Measurements from ENCODE around the gene TFCP2L1.
"Not testable (repeated sequence)": the region's sequence is repeated elsewhere in the genome, so short reads cannot be mapped to it uniquely, and the experiment has no call there.

Gene TFCP2L1, protein sequence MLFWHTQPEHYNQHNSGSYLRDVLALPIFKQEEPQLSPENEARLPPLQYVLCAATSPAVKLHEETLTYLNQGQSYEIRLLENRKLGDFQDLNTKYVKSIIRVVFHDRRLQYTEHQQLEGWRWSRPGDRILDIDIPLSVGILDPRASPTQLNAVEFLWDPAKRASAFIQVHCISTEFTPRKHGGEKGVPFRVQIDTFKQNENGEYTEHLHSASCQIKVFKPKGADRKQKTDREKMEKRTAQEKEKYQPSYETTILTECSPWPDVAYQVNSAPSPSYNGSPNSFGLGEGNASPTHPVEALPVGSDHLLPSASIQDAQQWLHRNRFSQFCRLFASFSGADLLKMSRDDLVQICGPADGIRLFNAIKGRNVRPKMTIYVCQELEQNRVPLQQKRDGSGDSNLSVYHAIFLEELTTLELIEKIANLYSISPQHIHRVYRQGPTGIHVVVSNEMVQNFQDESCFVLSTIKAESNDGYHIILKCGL

DNA sequence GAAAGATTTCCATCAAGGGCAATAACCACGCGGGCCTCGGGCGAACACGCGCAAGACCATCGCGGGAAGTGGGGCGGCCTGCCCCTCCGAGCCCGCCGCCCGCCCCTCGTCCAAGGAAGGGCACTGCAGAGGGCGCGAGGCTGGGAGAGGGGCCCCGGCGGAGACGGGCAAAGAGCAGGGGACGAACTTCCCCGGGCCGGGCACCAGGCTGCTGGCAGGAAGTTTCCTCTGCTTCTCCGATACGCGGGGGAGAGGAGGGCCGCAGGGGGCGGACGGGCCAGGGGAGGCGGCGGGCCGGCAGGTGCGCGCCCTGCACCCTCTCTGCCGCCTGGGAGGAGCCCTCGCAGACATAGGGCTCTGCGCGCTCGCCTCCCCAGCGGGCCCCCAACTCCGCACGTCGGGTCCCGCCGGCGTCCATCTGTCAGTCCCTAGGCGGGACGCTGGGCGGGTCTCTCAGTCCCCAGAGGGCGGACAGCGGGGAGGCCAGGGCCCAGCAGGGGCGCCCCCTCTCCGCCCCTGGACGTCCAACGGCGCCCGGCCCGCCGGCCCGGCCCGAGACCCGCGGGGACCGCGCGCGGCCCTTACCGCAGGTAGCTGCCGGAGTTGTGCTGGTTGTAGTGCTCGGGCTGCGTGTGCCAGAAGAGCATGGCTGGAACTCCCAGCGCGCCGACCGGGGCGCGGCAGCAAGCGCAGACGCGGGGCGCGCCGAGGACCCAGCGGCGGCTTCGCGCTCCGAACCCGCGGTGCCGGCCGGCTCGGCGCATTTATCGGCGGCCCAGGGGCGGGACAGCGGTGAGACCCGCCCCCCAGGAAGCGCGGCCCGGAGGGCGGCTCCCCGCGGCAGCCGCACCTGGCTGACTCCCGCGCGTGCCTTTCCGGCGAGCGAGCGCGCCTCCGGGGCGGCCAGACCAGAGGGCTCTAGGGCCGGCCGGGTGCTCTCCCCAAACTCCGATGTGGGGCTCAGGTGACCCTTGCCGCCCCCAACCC, at the start of gene TFCP2L1:
TFCP2L1 (minus strand) TSS at position 740 of the 987 bp plus-strand sequence; CDS start at position 647, 93 bp downstream.
- no peaks in the 10 kb centered on the region for H3K9me3 ChIP-seq (ENCODE audit: control insufficient read depth, low read length)
- H3K36me3 ChIP-seq (ENCODE audit: control insufficient read depth, insufficient read depth, low read length, severe bottlenecking) = no peaks in the 10 kb centered on the region
- peaks cover 6% of the 10 kb centered on the region for H3K4me1 ChIP-seq (ENCODE audit: control insufficient read depth, insufficient read depth, low read length)
- H3K9ac ChIP-seq (ENCODE audit: low read length) = peak within 1 kb of the TSS; percentile 39
- peaks cover 26% of the 10 kb centered on the region for H3K27me3 ChIP-seq (replicated peaks; ENCODE audit: control insufficient read depth, insufficient read depth, low read length)
- peak within 1 kb of the TSS; percentile 64 for H3K4me3 ChIP-seq (ENCODE audit: low read length)
- peak; percentile 18 for DNase-seq (ENCODE audit: low read depth)

- no peak overlapping the region for H3K9ac ChIP-seq (ENCODE audit: low read length)
- H3K4me3 ChIP-seq (ENCODE audit: low read length) = no peak overlapping the region
- peaks cover 9% of the 10 kb centered on the region for H3K27me3 ChIP-seq (replicated peaks; ENCODE audit: control insufficient read depth, insufficient read depth, low read length)
- no peaks in the 10 kb centered on the region for H3K9me3 ChIP-seq (ENCODE audit: control insufficient read depth, low read length)
- peaks cover 12% of the 10 kb centered on the region for H3K36me3 ChIP-seq (ENCODE audit: control insufficient read depth, insufficient read depth, low read length, severe bottlenecking)
- no peak for DNase-seq (ENCODE audit: low read depth)
- no peaks in the 10 kb centered on the region for H3K4me1 ChIP-seq (ENCODE audit: control insufficient read depth, insufficient read depth, low read length)
These were observed 49.0 kb upstream of the TFCP2L1 start for GRCh38 chr2:121333834-121334558.

- no peaks in the 10 kb centered on the region for H3K4me1 ChIP-seq (ENCODE audit: control insufficient read depth, insufficient read depth, low read length)
- no peak overlapping the region for H3K4me3 ChIP-seq (ENCODE audit: low read length)
- no peak overlapping the region for H3K9ac ChIP-seq (ENCODE audit: low read length)
- H3K27me3 ChIP-seq (replicated peaks; ENCODE audit: control insufficient read depth, insufficient read depth, low read length) = peaks cover 10% of the 10 kb centered on the region
- DNase-seq (ENCODE audit: low read depth) = no peak
- H3K36me3 ChIP-seq (ENCODE audit: control insufficient read depth, insufficient read depth, low read length, severe bottlenecking) = peaks cover 5% of the 10 kb centered on the region
- no peaks in the 10 kb centered on the region for H3K9me3 ChIP-seq (ENCODE audit: control insufficient read depth, low read length)
These were observed 48.2 kb upstream of the TFCP2L1 start for GRCh38 chr2:121333231-121333630.

GRCh38 chr2:121331324-121331723, 46.3 kb upstream of the TFCP2L1 start:
- H3K9me3 ChIP-seq (ENCODE audit: control insufficient read depth, low read length); H3K27me3 ChIP-seq (replicated peaks; ENCODE audit: control insufficient read depth, insufficient read depth, low read length); DNase-seq (ENCODE audit: low read depth): not testable (repeated sequence)

GRCh38 chr2:121330921-121331320, 45.9 kb upstream of the TFCP2L1 start:
- Histone ChIP-seq H3K4me3 (ENCODE audit: low read length) (no peak overlapping the region), H3K9ac (ENCODE audit: low read length) (no peak overlapping the region), H3K36me3 (ENCODE audit: control insufficient read depth, insufficient read depth, low read length, severe bottlenecking) (no peaks in the 10 kb centered on the region), H3K27me3 (replicated peaks; ENCODE audit: control insufficient read depth, insufficient read depth, low read length) (peaks cover 10% of the 10 kb centered on the region), H3K9me3 (ENCODE audit: control insufficient read depth, low read length) (no peaks in the 10 kb centered on the region), H3K4me1 (ENCODE audit: control insufficient read depth, insufficient read depth, low read length) (no peaks in the 10 kb centered on the region)
- DNase-seq (ENCODE audit: low read depth) = no peak

More at GRCh38 chr2:121331324-121331723, 46.3 kb upstream of the TFCP2L1 start:
- not testable (repeated sequence) for H3K36me3 ChIP-seq (ENCODE audit: control insufficient read depth, insufficient read depth, low read length, severe bottlenecking); H3K4me3 ChIP-seq (ENCODE audit: low read length); H3K4me1 ChIP-seq (ENCODE audit: control insufficient read depth, insufficient read depth, low read length); H3K9ac ChIP-seq (ENCODE audit: low read length)

- DNase-seq (ENCODE audit: low read depth) = no peak
- no peaks in the 10 kb centered on the region for H3K4me1 ChIP-seq (ENCODE audit: control insufficient read depth, insufficient read depth, low read length)
- H3K9ac ChIP-seq (ENCODE audit: low read length) = no peak overlapping the region
- H3K36me3 ChIP-seq (ENCODE audit: control insufficient read depth, insufficient read depth, low read length, severe bottlenecking) = no peaks in the 10 kb centered on the region
- no peaks in the 10 kb centered on the region for H3K9me3 ChIP-seq (ENCODE audit: control insufficient read depth, low read length)
- no peak overlapping the region for H3K4me3 ChIP-seq (ENCODE audit: low read length)
- H3K27me3 ChIP-seq (replicated peaks; ENCODE audit: control insufficient read depth, insufficient read depth, low read length) = peaks cover 10% of the 10 kb centered on the region
These were observed 44.8 kb upstream of the TFCP2L1 start for GRCh38 chr2:121329786-121330185.

DNA sequence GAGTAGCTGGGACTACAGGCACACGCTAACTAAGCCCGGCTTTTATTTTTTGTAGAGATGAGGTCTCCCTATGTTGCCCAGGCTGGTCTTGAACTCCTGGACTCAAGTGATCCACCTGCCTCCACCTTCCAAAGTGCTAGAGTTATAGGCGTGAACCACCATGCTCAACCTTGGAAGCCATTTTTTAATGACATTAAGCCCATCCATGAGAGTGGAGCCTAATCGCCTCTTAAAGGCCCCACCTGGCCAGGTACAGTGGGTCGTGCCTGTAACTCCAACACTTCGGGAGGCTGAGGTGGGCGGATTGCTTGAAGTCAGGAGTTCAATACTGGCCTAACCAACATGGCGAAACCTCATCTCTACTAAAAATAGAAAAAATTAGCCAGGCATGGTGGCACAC, 41.6 kb upstream of the TFCP2L1 start:
- H3K9me3 ChIP-seq (ENCODE audit: control insufficient read depth, low read length) = no peaks in the 10 kb centered on the region
- H3K4me3 ChIP-seq (ENCODE audit: low read length) = no peak overlapping the region
- H3K9ac ChIP-seq (ENCODE audit: low read length) = no peak overlapping the region
- peaks cover 12% of the 10 kb centered on the region for H3K27me3 ChIP-seq (replicated peaks; ENCODE audit: control insufficient read depth, insufficient read depth, low read length)
- DNase-seq (ENCODE audit: low read depth) = no peak
- no peaks in the 10 kb centered on the region for H3K36me3 ChIP-seq (ENCODE audit: control insufficient read depth, insufficient read depth, low read length, severe bottlenecking)
- no peaks in the 10 kb centered on the region for H3K4me1 ChIP-seq (ENCODE audit: control insufficient read depth, insufficient read depth, low read length)

DNA sequence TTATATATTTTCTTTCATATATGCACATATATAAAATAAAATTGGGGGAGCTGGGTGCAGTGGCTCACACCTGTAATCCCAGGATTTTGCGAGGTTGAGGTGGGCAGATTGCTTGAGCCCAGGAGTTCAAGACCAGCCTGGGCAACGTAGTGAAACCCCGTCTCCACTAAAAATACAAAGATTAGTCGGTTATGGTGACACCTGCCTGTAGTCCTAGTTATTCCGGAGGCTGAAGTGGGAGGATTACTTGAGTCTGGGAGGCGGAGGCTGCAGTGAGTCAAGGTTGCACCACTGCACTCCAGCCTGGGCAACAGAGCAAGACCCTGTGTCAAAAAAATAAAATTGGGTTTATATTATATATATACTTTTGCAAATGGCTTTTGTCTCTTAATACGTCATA, 39.6 kb upstream of the TFCP2L1 start:
- no peak for DNase-seq (ENCODE audit: low read depth)
- no peaks in the 10 kb centered on the region for H3K36me3 ChIP-seq (ENCODE audit: control insufficient read depth, insufficient read depth, low read length, severe bottlenecking)
- no peak overlapping the region for H3K4me3 ChIP-seq (ENCODE audit: low read length)
- no peak overlapping the region for H3K9ac ChIP-seq (ENCODE audit: low read length)
- no peaks in the 10 kb centered on the region for H3K4me1 ChIP-seq (ENCODE audit: control insufficient read depth, insufficient read depth, low read length)
- no peaks in the 10 kb centered on the region for H3K9me3 ChIP-seq (ENCODE audit: control insufficient read depth, low read length)
- peaks cover 20% of the 10 kb centered on the region for H3K27me3 ChIP-seq (replicated peaks; ENCODE audit: control insufficient read depth, insufficient read depth, low read length)

DNA sequence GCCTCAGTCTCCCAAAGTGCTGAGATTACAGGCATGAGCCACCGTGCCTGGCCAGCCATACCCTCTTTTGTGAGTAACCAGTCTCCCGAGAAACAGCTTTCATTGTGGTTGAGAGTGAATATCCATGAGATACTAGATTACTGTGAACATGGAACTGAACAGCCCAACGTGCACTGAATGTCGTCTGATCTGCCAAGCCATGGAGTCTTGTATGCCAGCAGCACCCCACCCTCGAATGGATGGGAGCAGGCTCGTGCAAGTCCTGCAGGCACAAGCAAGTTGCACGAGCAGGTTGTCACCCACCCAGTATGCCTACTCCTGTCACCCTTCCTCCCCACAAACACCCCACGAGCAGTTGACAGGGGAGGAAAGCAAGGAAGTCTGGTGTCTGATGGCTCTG, 36.5 kb upstream of the TFCP2L1 start:
- no peak overlapping the region for H3K4me3 ChIP-seq (ENCODE audit: low read length)

DNA sequence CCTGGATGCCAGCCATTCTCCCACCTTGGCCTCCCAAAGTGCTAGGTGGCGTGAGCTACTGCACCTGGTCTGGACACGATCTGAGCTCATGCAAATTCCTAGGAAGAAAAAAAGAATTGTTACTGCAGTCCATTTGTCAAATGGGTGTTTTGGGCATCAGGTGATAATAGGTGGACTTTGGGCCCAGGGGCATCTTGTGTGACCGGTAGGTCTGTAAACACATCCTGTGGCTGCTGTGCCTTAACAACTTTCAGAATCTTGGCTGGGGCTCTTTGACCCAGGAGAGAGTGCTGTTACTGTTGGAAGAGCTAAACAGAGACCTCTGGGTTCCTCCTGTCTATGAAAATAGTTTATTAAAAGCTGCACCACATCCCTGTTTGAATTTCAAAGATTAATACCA, 34.9 kb upstream of the TFCP2L1 start:
- H3K9me3 ChIP-seq (ENCODE audit: control insufficient read depth, low read length) = no peaks in the 10 kb centered on the region

More for the DNA sequence above, 36.5 kb upstream of the TFCP2L1 start:
- no peak for DNase-seq (ENCODE audit: low read depth)
- H3K36me3 ChIP-seq (ENCODE audit: control insufficient read depth, insufficient read depth, low read length, severe bottlenecking) = no peaks in the 10 kb centered on the region
- H3K4me1 ChIP-seq (ENCODE audit: control insufficient read depth, insufficient read depth, low read length) = no peaks in the 10 kb centered on the region
- no peak overlapping the region for H3K9ac ChIP-seq (ENCODE audit: low read length)
- peaks cover 21% of the 10 kb centered on the region for H3K27me3 ChIP-seq (replicated peaks; ENCODE audit: control insufficient read depth, insufficient read depth, low read length)
- no peaks in the 10 kb centered on the region for H3K9me3 ChIP-seq (ENCODE audit: control insufficient read depth, low read length)

More for the DNA sequence above, 34.9 kb upstream of the TFCP2L1 start:
- H3K4me3 ChIP-seq (ENCODE audit: low read length) = no peak overlapping the region
- DNase-seq (ENCODE audit: low read depth) = no peak
- no peaks in the 10 kb centered on the region for H3K4me1 ChIP-seq (ENCODE audit: control insufficient read depth, insufficient read depth, low read length)
- H3K36me3 ChIP-seq (ENCODE audit: control insufficient read depth, insufficient read depth, low read length, severe bottlenecking) = no peaks in the 10 kb centered on the region
- peaks cover 21% of the 10 kb centered on the region for H3K27me3 ChIP-seq (replicated peaks; ENCODE audit: control insufficient read depth, insufficient read depth, low read length)
- no peak overlapping the region for H3K9ac ChIP-seq (ENCODE audit: low read length)

All from adipocyte (in vitro differentiated cells).